Measurements from ENCODE around the gene TRIO. TPM values are rescaled to one million over a fixed set of nuclear protein-coding genes. Genes with fewer than 3 reads are reported as not detected.

TRIO gene
- polyA plus RNA-seq, 1 donor (not counting 4 experiments of a cell fraction or from before 2014, with no cell fraction given): 57.2 TPM

GRCh38 chr5:14502294-14502690 lies 359.1 kb downstream of the TRIO start:
- no peak overlapping the region for H3K9ac ChIP-seq (ENCODE audit: control insufficient read depth, extremely low read depth, insufficient read depth, low read length)
- H3K4me2 ChIP-seq (ENCODE audit: control insufficient read depth, extremely low read depth, insufficient read depth, low read depth, low read length): no peak overlapping the region
- H3K36me3 ChIP-seq (ENCODE audit: control insufficient read depth in 2 of 2, extremely low read depth in 1 of 2, insufficient read depth in 2 of 2, low read length in 2 of 2): peaks cover 46 to 52% of the 10 kb centered on the region in 2 experiments
- no peaks in the 10 kb centered on the region for H3K9me3 ChIP-seq (ENCODE audit: control insufficient read depth, low read depth, low read length)
- H4K20me1 ChIP-seq (ENCODE audit: control insufficient read depth, extremely low read depth, insufficient read depth, low read length): no peaks in the 10 kb centered on the region
- no peaks in the 10 kb centered on the region for H3K27me3 ChIP-seq (ENCODE audit: control insufficient read depth, extremely low read depth, insufficient read depth, low read length)
- no peak overlapping the region for H2AFZ ChIP-seq (ENCODE audit: control insufficient read depth, low read length)
- no peak for TF ChIP-seq CTCF (optimal IDR thresholded peaks at IDR 0.05 in 1 of 3, IDR thresholded peaks at IDR 0.05 in 1 of 3, conservative IDR thresholded peaks at IDR 0.05 in 1 of 3; ENCODE audit: extremely low read depth in 1 of 3, insufficient read depth in 2 of 3, low read length in 3 of 3)
- TF ChIP-seq EZH2 (IDR thresholded peaks at IDR 0.05; ENCODE audit: low read length): no peak
- no peak overlapping the region for H3K4me3 ChIP-seq (ENCODE audit: control insufficient read depth in 2 of 3, extremely low read depth in 1 of 3, insufficient read depth in 2 of 3, low read depth in 1 of 3, low read length in 3 of 3)
- dilution Hi-C loops (cut with MboI; ENCODE audit: extremely low pct_ligation_motif_present, low sequenced_read_pairs): no loop called here
- no peaks in the 10 kb centered on the region for H3K4me1 ChIP-seq (ENCODE audit: control insufficient read depth, extremely low read depth, insufficient read depth, low read length)
- DNase-seq (ENCODE audit: low read depth, low spot score) (no peak), FAIRE-seq (no peak)
- no peaks in the 10 kb centered on the region for H3K9me1 ChIP-seq (ENCODE audit: control insufficient read depth, extremely low read depth, insufficient read depth, low read length)
- H3K79me2 ChIP-seq (ENCODE audit: control insufficient read depth, insufficient read depth, low read length): no peaks in the 10 kb centered on the region
- H3K27ac ChIP-seq (ENCODE audit: control insufficient read depth, insufficient read depth, low read length): no peak overlapping the region

- DNase-seq (ENCODE audit: low read depth, low spot score) (no peak), FAIRE-seq (no peak)
- dilution Hi-C loops (cut with MboI; ENCODE audit: extremely low pct_ligation_motif_present, low sequenced_read_pairs): no loop called here
- H3K9me3 ChIP-seq (ENCODE audit: control insufficient read depth, low read depth, low read length): no peaks in the 10 kb centered on the region
- H3K4me2 ChIP-seq (ENCODE audit: control insufficient read depth, extremely low read depth, insufficient read depth, low read depth, low read length): no peak overlapping the region
- H3K9ac ChIP-seq (ENCODE audit: control insufficient read depth, extremely low read depth, insufficient read depth, low read length): no peak overlapping the region
- TF ChIP-seq CTCF (optimal IDR thresholded peaks at IDR 0.05 in 1 of 3, IDR thresholded peaks at IDR 0.05 in 1 of 3, conservative IDR thresholded peaks at IDR 0.05 in 1 of 3; ENCODE audit: extremely low read depth in 1 of 3, insufficient read depth in 2 of 3, low read length in 3 of 3): no peak
- TF ChIP-seq EZH2 (IDR thresholded peaks at IDR 0.05; ENCODE audit: low read length): no peak
- H3K27me3 ChIP-seq (ENCODE audit: control insufficient read depth, extremely low read depth, insufficient read depth, low read length): no peaks in the 10 kb centered on the region
- H3K36me3 ChIP-seq (ENCODE audit: control insufficient read depth in 2 of 2, extremely low read depth in 1 of 2, insufficient read depth in 2 of 2, low read length in 2 of 2): peaks cover 48 to 50% of the 10 kb centered on the region in 2 experiments
- H3K4me3 ChIP-seq (ENCODE audit: control insufficient read depth in 2 of 3, extremely low read depth in 1 of 3, insufficient read depth in 2 of 3, low read depth in 1 of 3, low read length in 3 of 3): no peak overlapping the region
- H2AFZ ChIP-seq (ENCODE audit: control insufficient read depth, low read length): no peak overlapping the region
- no peaks in the 10 kb centered on the region for H3K79me2 ChIP-seq (ENCODE audit: control insufficient read depth, insufficient read depth, low read length)
- H4K20me1 ChIP-seq (ENCODE audit: control insufficient read depth, extremely low read depth, insufficient read depth, low read length): no peaks in the 10 kb centered on the region
- no peaks in the 10 kb centered on the region for H3K4me1 ChIP-seq (ENCODE audit: control insufficient read depth, extremely low read depth, insufficient read depth, low read length)
- no peak overlapping the region for H3K27ac ChIP-seq (ENCODE audit: control insufficient read depth, insufficient read depth, low read length)
- no peaks in the 10 kb centered on the region for H3K9me1 ChIP-seq (ENCODE audit: control insufficient read depth, extremely low read depth, insufficient read depth, low read length)
Observed at GRCh38 chr5:14503017-14503680, 360.0 kb downstream of the TRIO start.

Data from keratinocyte (primary cell).